HepG2 (cell line): Measurements from ENCODE around the gene IL11RA. TPM values are rescaled to one million over a fixed set of nuclear protein-coding genes. Genes with fewer than 3 reads are reported as not detected.
A peak's percentile ranks its signal among the peaks of the same experiment; 100 is the strongest.

Experiments
- ATAD3A ChIP-seq: sonication (generic); formaldehyde crosslinking; IDR thresholded peaks from 2 replicates; pipeline ENCODE4 v1.4.0; 2020; ENCODE audit warnings: missing genetic modification reagents
- ATF1 ChIP-seq: IDR thresholded peaks from 2 replicates; pipeline ENCODE4 v1.6.1; 2016; ENCODE audit warnings: mild to moderate bottlenecking, control low read depth
- CHD4 ChIP-seq: fragments of 200-600 bp; sonication (generic); IDR thresholded peaks from 2 replicates; pipeline ENCODE4 v1.7.0; 2017; ENCODE audit warnings: mild to moderate bottlenecking, low read length, borderline replicate concordance
- FOXP1 ChIP-seq, 2 experiments: fragments of 450-650 bp in 1 of 2; IDR thresholded peaks; 2 replicates each; pipeline ENCODE4 v1.6.1; 2017 to 2018; ENCODE audit warnings: antibody characterized with exemption in 1 of 2
- GATAD1 ChIP-seq: IDR thresholded peaks from 2 replicates; pipeline ENCODE4 v1.6.1; 2016; ENCODE audit warnings: missing genetic modification reagents, missing compliant biosample characterization
- IRF9 ChIP-seq: sonication (generic); formaldehyde crosslinking; IDR thresholded peaks from 2 replicates; pipeline ENCODE4 v1.8.0; 2022; ENCODE audit warnings: missing genetic modification reagents, mild to moderate bottlenecking, borderline replicate concordance
- KLF16 ChIP-seq, 2 experiments: sonication (generic) in 1 of 2; formaldehyde crosslinking in 1 of 2; IDR thresholded peaks; 2 replicates each; pipeline versions ENCODE4 v1.6.1 to v1.8.0; 2016 to 2023; ENCODE audit warnings: missing genetic modification reagents in 2 of 2, missing compliant biosample characterization in 1 of 2
- KLF6 ChIP-seq: IDR thresholded peaks from 2 replicates; pipeline ENCODE4 v1.8.0; 2016; ENCODE audit warnings: missing biosample characterization, missing genetic modification reagents
- NCOA5 ChIP-seq: sonication (generic); formaldehyde crosslinking; IDR thresholded peaks from 2 replicates; pipeline ENCODE4 v1.4.0; 2020; ENCODE audit warnings: missing genetic modification reagents
- PREB ChIP-seq: sonication (generic); formaldehyde crosslinking; IDR thresholded peaks from 2 replicates; pipeline ENCODE4 v1.4.0; 2020; ENCODE audit warnings: missing genetic modification reagents
- PTBP1 ChIP-seq: fragments of 200-400 bp; formaldehyde crosslinking; IDR thresholded peaks from 2 replicates; pipeline ENCODE4 v1.6.1; 2018; ENCODE audit warnings: low read length, low read depth; ENCODE audit not compliant: poor library complexity, severe bottlenecking
- SAFB2 ChIP-seq: sonication (generic); formaldehyde crosslinking; IDR thresholded peaks from 2 replicates; pipeline ENCODE4 v1.5.1; 2020; ENCODE audit warnings: missing genetic modification reagents, low read depth, mild to moderate bottlenecking, borderline replicate concordance
- SMAD1 ChIP-seq: sonication (generic); formaldehyde crosslinking; IDR thresholded peaks from 2 replicates; pipeline ENCODE4 v1.4.0; 2020; ENCODE audit warnings: missing genetic modification reagents, low read depth, mild to moderate bottlenecking, borderline replicate concordance
- TCF7L2 ChIP-seq: IDR thresholded peaks from 2 replicates; pipeline ENCODE4 v1.6.1; 2011; ENCODE audit warnings: mild to moderate bottlenecking, low read depth, low read length, moderate library complexity
- TEAD3 ChIP-seq: optimal IDR thresholded peaks from 2 replicates; pipeline ENCODE3; 2016; ENCODE audit warnings: borderline replicate concordance
- UBTF ChIP-seq: sonication (generic); formaldehyde crosslinking; IDR thresholded peaks from 2 replicates; pipeline ENCODE4 v1.4.0; 2020; ENCODE audit warnings: mild to moderate bottlenecking, missing genetic modification reagents
- USF2 ChIP-seq, 2 experiments: sonication (generic) in 1 of 2; formaldehyde crosslinking in 1 of 2; IDR thresholded peaks; 2 replicates each; pipeline versions ENCODE4 v1.5.1 to v1.6.1; 2011 to 2020; ENCODE audit warnings: borderline replicate concordance in 1 of 2, low read depth in 1 of 2, low read length in 1 of 2, mild to moderate bottlenecking in 1 of 2, missing genetic modification reagents in 1 of 2, moderate library complexity in 1 of 2
- ZNF546 ChIP-seq: sonication (generic); formaldehyde crosslinking; conservative IDR thresholded peaks from 2 replicates; pipeline ENCODE4 v1.8.1; 2023; ENCODE audit warnings: mild to moderate bottlenecking, missing genetic modification reagents
- ZNF75D ChIP-seq: sonication (generic); formaldehyde crosslinking; IDR thresholded peaks from 2 replicates; pipeline ENCODE4 v1.8.1; 2023; ENCODE audit warnings: missing genetic modification reagents, mild to moderate bottlenecking, borderline replicate concordance
- ZNF790 ChIP-seq: sonication (generic); formaldehyde crosslinking; IDR thresholded peaks from 2 replicates; pipeline ENCODE4 v1.8.0; 2022; ENCODE audit warnings: missing genetic modification reagents, mild to moderate bottlenecking, borderline replicate concordance
- ZNF878 ChIP-seq: sonication (generic); formaldehyde crosslinking; IDR thresholded peaks from 2 replicates; pipeline ENCODE4 v1.8.1; 2023; ENCODE audit warnings: mild to moderate bottlenecking, missing genetic modification reagents, moderate library complexity
- polyA plus RNA-seq, 8 experiments: library from polyadenylated mRNA; depleted of rRNA in 3 of 8; stranded (reverse) in 7 of 8; unstranded in 1 of 8; fragments of >200 nt; fragmentation: Illumina TruSeq in 4 of 8; extraction: Trizol in 4 of 8; gene quantifications; 2 replicates each; pipeline versions ENCODE4 v1.2.1 to v1.2.3, GENCODE V29; 2011 to 2016; ENCODE audit warnings: low read depth in 4 of 8, missing spikeins in 1 of 8, mixed read lengths in 1 of 8; ENCODE audit not compliant: insufficient read depth in 1 of 8
- total RNA-seq, 5 experiments: library from RNA; depleted of rRNA; stranded (reverse); fragments of >200 nt; fragmentation: Illumina TruSeq; extraction: Trizol; gene quantifications; 2 replicates each; pipeline ENCODE4 v1.2.3, GENCODE V29; 2016; ENCODE audit warnings: low read depth in 1 of 5

Gene IL11RA
- total and polyA plus RNA-seq, 2 of the 13 experiments (the other 11 are each of a cell fraction or from before 2014, with no cell fraction given) = 2.0 to 4.2 TPM

GRCh38 chr9:34611811-34612787 lies 39.9 kb upstream of the IL11RA start, which contains the start of gene RPP25L (continued):
- TF ChIP-seq KLF6 (CRISPR knock-in tag) = 0 out of 2 replicates have a peak, but pooled peaks have one; percentile 43
- no peak for TF ChIP-seq ZNF75D (CRISPR knock-in tag)
- peak; percentile 52; the same call in 1 of the 2 replicates for TF ChIP-seq GATAD1 (CRISPR knock-in tag)
- no peak for TF ChIP-seq CHD4
- TF ChIP-seq ZNF878 (CRISPR knock-in tag) = no peak
- no peak for TF ChIP-seq ATF1
- no peak for TF ChIP-seq FOXP1 (IDR thresholded peaks at IDR 0.05)
- no peak for TF ChIP-seq FOXP1 (CRISPR knock-in tag; IDR thresholded peaks at IDR 0.05)
- TF ChIP-seq SAFB2 = peak; percentile 93
- no peak for TF ChIP-seq USF2 (IDR thresholded peaks at IDR 0.05; ENCODE audit: low read depth, low read length)
- no peak for TF ChIP-seq USF2 (CRISPR knock-in tag; IDR thresholded peaks at IDR 0.05; ENCODE audit: borderline replicate concordance)
- TF ChIP-seq NCOA5 (CRISPR knock-in tag) = no peak
- TF ChIP-seq ZNF546 (CRISPR knock-in tag) = no peak; the same call in 1 of the 2 replicates
- no peak for TF ChIP-seq SMAD1 (CRISPR knock-in tag)
- TF ChIP-seq PREB (CRISPR knock-in tag) = no peak
- TF ChIP-seq ZNF790 = no peak
- peak; percentile 75 for TF ChIP-seq UBTF (CRISPR knock-in tag)
- no peak for TF ChIP-seq ATAD3A (CRISPR knock-in tag)
- TF ChIP-seq TCF7L2 = no peak
- TF ChIP-seq KLF16 (CRISPR knock-in tag; IDR thresholded peaks at IDR 0.05) = peak in 1 of 2 experiments; percentile 75; a peak in 2 of 4 replicates
- no peak for TF ChIP-seq PTBP1
- TF ChIP-seq IRF9 = peak; percentile 53; the same call in 1 of the 2 replicates
- no peak for TF ChIP-seq TEAD3
